Stimulated activated CD4-positive, alpha-beta T cell treated with anti-CD3 and anti-CD28 coated beads, Interleukin-1b, Interleukin-23, amount 100 ng/mL, for 24 hours (primary cell): ENCODE results near the gene GXYLT2.
"Not testable (repeated sequence)": the region's sequence is repeated elsewhere in the genome, so short reads cannot be mapped to it uniquely, and the experiment has no call there.

Experiments
- DNase-seq, 4 experiments: peaks; one replicate each; pipeline ENCODE4 v3.0.0-alpha.2; 2020; ENCODE audit warnings: low read depth in 4 of 4, low spot score in 1 of 4

GXYLT2 gene

GRCh38 chr3:72973031-72973723, 85.3 kb downstream of the GXYLT2 start:
- no peak for DNase-seq

- DNase-seq: no peak
Measured at GRCh38 chr3:72973786-72974185, 85.9 kb downstream of the GXYLT2 start.

GRCh38 chr3:72974956-72975355, 87.1 kb downstream of the GXYLT2 start:
- DNase-seq: no peak

GRCh38 chr3:72976281-72976741, 88.5 kb downstream of the GXYLT2 start:
- no peak for DNase-seq

GRCh38 chr3:72977060-72977808, 89.4 kb downstream of the GXYLT2 start:
- no peak for DNase-seq

GRCh38 chr3:72982609-72983366, 94.9 kb downstream of the GXYLT2 start:
- DNase-seq: no peak

- DNase-seq: no peak
Measured at GRCh38 chr3:72985576-72985975, 97.7 kb downstream of the GXYLT2 start.

- no peak for DNase-seq
Measured at GRCh38 chr3:72990701-72991395, 103.0 kb downstream of the GXYLT2 start.

- no peak for DNase-seq
Measured at GRCh38 chr3:72991522-72991921, 103.7 kb downstream of the GXYLT2 start.

- DNase-seq: no peak
Measured at GRCh38 chr3:72993391-72993790, 105.5 kb downstream of the GXYLT2 start.

GRCh38 chr3:72995337-72995736, 107.5 kb downstream of the GXYLT2 start:
- no peak for DNase-seq

GRCh38 chr3:72996121-72996472, 108.3 kb downstream of the GXYLT2 start:
- no peak for DNase-seq

- DNase-seq: peak; percentile 71 to 86 (median 80)
Measured at GRCh38 chr3:72996473-72997333, 108.9 kb downstream of the GXYLT2 start, which contains the start of gene PPP4R2. TSS of gene PPP4R2 (plus strand) at chr3:72996811. CDS start at chr3:72997038, 227 bp downstream.

GRCh38 chr3:72997421-72997961, 109.6 kb downstream of the GXYLT2 start:
- peak; percentile 2 to 23 (median 7) for DNase-seq

- no peak for DNase-seq
Measured at GRCh38 chr3:72998466-72998865, 110.6 kb downstream of the GXYLT2 start.

- no peak for DNase-seq
Measured at GRCh38 chr3:72999951-73000350, 112.1 kb downstream of the GXYLT2 start.

GRCh38 chr3:73003050-73003449, 115.2 kb downstream of the GXYLT2 start:
- DNase-seq: not testable (repeated sequence)

GRCh38 chr3:73004316-73004715, 116.5 kb downstream of the GXYLT2 start:
- no peak for DNase-seq

- no peak for DNase-seq
Measured at GRCh38 chr3:73007992-73008712, 120.3 kb downstream of the GXYLT2 start.
